Tongue (tissue), 2 donors: ENCODE data around the gene LRCOL1. TPM values are rescaled to one million over a fixed set of nuclear protein-coding genes. Genes with fewer than 3 reads are reported as not detected.
"Not testable (repeated sequence)": the region's sequence is repeated elsewhere in the genome, so short reads cannot be mapped to it uniquely, and the experiment has no call there.

Experiments used
- DNase-seq: peaks from one replicate; pipeline ENCODE4 v3.0.0-alpha.2; 2015
- total RNA-seq: library from RNA; depleted of rRNA; stranded (reverse); fragments of >200 nt; gene quantifications from one replicate; pipeline ENCODE4 v1.2.3, GENCODE V29; 2014

The LRCOL1 gene
- total RNA-seq, 1 donor from 2014 or later: not detected

DNA sequence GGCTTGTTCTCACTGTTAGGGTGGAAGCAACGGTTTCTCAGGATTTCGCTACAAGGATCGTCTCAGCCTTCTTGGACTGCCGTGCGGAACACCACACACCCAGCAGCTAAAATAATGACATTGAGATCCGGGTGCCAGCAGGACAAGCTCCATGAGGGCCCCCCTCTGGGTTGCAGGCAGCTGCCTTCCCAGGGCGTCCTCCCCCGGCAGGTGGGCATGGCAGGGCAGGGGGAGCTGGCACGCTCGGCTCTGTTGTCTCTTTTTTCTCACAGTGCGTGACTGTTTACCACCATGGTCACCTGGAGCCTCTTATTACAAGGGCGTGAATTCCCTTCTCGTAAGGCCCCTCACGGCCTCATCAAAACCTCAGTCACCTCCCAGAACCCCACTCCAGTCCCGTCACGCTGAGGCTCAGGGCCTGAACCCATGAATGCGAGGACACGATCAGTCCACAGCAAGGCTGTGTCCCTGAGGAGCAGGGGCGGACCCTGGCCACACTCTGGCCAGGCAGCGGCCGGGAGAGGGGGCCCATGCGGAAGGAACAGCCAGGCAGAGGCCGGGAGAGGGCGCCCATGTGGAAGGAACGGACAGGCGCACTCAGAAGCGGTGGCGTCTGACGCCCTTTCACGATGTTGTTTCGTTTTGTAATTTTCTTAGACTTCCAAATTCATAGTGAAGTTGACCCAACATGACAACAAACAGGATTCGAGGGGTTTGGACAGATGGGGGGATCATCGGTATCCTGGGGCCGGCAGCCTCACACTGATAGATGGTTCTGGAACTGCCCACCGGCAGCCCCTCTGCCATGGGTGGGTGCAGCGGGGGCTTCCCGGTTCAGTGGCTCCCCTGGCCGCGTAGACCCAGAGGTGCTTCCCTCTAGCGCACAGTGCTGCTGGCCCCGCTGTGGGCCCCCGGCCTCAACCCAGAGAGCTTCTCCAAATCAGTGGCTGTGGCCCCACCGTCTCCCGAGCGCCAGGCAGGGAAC is 10.0 kb downstream of the LRCOL1 start:
- peak; percentile 84 for DNase-seq

DNA sequence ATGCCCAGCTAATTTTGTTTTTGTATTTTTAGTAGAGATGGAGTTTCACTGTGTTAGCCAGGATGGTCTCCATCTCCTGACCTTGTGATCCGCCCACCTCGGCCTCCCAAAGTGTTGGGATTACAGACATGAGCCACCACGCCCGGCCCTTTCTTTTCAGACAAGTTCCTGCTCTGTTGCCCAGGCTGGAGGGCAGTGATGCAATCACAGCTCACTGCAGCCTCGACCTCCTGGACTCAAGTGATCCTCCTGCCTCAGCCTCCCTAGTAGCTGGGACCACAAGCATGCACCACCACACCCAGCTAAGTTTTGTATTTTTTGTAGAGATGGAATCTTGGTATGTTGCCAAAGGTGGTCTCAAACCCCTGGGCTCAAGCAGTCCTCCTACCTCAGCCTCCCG is 10.9 kb downstream of the LRCOL1 start:
- not testable (repeated sequence) for DNase-seq

DNA sequence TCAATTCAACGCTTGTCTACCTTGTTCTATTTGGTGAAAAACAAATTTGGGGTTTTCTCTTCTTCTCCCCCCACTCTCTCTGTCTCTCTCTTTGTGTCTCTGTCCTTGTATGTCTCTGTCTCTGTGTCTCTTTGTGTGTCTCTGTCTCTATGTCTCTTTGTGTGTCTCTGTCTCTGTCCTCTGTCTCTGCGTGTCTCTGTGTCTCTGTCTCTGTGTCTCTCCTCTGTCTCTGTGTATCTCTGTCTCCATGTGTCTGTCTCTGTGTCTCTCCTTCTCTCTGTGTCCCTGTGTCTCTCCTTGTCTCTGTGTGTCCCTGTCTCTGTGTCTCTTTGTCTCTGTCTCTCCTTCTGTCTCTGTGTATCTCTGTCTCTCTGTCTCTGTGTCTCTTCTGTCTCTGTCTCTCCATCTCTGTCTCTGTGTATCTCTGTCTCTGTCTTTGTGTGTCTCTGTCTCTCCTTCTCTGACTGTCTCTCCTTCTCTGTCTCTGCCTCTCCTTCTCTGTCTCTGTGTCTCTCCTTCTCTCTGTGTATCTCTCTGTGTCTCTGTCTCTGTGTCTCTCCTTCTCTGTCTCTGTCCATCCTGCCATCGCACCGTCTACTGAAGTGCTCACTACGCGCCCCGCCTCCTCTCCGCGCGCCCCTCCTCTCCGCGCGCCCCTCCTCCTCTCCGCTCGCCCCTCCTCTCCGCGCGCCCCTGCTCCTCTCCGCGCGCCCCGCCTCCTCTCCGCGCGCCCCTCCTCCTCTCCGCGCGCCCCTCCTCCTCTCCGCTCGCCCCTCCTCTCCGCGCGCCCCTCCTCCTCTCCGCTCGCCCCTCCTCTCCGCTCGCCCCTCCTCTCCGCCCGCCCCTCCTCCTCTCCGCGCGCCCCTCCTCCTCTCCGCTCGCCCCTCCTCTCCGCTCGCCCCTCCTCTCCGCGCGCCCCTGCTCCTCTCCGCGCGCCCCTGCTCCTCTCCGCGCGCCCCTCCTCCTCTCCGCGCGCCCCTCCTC is 12.8 kb downstream of the LRCOL1 start:
- DNase-seq: peak; percentile 73

DNA sequence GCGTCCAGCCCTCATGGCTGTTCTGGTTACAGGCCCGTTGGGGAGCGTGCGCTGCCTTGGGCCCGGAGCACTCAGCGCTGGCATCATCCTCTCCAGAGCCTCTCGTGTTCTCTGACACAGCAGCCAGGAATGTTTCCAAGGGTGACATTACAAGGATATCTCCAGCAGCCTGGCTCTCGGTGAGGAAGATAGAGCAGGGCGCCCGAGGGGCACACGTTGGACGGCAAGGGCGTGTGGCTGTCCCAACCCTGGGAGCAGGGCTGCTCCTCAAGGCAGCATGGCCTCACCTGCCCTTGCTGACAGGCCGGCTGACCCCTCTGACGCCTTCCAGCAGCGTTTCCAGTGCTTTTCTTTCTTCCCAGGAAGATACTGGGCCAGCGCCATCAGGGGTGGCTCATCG is 14.4 kb downstream of the LRCOL1 start:
- DNase-seq: no peak

DNA sequence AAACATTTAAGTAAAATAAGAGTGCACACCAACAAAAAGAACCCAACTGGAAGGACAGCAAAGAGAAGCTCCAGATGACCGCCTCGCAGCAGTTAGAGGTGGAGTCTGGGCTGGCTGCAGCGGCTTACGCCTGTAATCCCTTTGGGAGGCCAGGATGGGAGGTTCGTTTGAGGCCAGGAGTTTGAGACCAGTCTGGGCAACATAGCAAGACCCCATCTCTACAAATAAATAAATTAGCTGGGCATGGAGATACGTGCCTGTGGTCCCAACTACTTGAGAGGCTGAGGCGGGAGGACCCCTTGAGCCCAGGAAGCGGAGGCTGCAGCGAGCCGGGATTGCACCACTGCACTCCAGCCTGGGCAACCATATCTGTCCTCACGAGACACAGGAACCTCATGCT is 15.2 kb downstream of the LRCOL1 start:
- no peak for DNase-seq

DNA sequence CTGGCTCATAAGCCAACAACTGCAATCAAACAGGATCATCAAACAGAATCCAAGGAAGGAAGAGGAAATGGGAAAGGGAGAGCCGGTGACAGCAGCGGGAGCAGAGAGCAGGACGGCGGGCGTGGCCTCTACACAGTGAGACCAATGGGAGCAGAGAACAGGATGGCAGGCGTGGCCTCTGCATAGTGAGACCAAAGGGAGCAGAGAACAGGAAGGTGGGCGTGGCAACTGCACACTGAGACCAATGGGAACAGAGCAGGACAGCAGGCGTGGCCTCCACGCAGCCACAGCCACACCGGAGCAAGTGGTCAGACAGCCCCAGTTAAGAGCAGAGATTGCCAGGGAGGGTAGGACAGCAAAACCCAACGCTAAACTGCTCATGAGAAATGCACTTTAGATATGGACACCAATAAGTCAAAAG is 16.4 kb downstream of the LRCOL1 start:
- DNase-seq: peak; percentile 92

DNA sequence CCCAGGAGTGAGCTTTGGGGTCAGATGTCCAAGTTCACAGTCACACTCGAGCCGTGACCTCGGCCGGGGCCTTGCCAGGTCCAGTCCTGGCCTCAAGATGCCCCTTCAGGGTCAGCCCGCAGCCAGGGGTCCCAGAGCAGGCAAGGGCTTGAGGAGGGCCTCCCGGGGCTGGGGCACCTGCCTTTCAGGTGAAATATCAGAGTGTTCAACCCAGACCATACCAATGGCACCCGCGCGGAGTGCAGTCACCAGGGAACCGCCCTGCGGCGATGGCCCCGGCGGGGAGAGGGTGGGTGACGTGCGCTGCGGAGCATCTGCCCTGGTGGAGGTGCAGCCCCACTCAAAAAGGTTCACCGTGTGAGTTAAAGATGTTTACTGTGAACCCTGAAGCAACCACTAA is 16.9 kb downstream of the LRCOL1 start:
- no peak for DNase-seq

DNA sequence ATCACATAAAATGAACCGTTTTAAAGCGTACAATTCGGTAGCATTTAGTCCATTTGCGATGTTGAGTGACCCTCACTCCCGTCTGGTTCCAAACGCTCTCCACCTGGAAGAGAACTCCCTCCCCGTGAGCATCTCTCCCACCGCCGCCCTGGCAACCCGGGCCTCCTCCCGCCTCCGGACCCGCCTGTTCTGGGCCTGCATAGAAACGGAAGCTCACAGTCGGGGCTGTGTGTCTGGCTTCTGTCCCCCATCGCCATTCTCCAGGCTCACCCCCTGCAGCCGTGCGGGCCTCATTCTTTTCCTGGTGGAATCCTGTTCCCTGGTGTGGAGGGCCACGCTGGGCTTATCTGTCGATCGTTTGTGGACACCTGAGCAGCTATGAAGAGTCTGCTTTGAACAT is 17.3 kb downstream of the LRCOL1 start:
- no peak for DNase-seq

DNA sequence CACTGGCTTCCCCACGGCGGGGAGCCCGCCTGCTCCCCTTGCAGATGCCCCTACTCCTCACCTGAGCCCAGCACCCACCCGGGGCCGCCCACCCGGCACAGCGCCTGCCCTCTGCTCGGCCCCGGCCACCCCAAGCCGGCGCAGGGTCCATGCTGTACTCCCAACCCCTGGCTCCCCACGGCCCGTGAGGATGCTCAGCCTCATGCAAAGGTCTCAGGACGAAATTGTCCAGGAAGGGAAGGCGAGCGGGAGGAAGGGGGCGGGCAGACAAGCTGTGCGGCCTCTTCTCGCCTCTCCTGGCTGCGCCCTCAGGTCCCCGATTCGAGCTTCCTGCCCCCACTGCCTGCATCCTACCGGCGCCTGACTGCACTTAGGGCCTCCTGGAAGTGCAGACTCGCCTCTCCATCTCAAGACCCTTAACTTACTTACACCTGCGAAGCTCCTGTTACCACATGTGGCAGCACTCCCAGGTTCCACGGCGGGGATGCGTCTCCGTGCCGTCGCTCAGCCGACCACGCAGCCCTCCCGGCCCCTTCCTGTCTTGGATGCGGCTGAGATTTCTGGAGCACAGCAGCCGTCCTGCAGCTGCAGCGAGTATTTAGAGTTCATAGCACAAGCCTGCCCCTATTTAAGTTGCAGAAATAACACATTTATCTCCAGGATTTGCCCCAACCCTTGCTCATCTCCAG is 18.0 kb downstream of the LRCOL1 start:
- no peak for DNase-seq

DNA sequence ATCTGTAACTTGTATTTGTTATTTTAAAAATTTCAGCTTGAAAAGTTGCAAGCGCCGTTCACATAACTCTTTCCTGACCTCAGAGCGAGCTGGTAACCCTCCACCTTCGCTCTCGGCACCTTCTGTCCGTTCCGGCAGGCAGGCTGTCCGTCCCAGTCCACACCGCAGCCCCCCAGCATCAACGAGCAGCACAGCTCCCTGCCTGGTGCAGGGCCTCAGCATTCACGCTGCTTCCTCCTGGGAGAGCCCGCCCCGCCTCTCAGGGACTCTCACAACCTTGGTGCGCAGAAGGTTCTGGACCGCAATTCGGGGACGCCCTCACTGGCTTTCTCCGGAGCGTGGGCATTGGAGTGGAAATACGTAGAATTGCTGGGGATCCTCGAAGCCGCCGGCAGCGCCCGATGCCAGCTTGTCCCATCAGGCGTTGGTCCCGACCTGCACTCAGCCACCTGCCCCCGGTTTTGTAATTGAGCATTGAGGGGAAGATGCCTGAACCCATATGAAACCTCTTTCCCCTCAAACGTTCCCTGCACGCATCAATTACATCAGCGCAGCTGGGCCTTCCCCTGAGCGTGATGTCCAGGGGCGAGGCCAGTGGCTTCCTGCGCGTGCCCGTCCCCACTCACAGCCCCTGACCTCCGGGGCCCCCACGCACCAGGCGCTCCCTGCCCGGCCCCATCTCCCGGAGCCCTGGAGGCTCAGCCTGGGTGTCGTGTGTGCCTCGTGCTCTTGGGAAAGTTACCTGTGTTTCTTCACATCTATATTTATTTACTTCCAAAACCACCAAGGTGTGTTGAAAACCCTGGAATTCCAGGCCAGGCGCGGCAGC is 19.1 kb downstream of the LRCOL1 start:
- DNase-seq: no peak

DNA sequence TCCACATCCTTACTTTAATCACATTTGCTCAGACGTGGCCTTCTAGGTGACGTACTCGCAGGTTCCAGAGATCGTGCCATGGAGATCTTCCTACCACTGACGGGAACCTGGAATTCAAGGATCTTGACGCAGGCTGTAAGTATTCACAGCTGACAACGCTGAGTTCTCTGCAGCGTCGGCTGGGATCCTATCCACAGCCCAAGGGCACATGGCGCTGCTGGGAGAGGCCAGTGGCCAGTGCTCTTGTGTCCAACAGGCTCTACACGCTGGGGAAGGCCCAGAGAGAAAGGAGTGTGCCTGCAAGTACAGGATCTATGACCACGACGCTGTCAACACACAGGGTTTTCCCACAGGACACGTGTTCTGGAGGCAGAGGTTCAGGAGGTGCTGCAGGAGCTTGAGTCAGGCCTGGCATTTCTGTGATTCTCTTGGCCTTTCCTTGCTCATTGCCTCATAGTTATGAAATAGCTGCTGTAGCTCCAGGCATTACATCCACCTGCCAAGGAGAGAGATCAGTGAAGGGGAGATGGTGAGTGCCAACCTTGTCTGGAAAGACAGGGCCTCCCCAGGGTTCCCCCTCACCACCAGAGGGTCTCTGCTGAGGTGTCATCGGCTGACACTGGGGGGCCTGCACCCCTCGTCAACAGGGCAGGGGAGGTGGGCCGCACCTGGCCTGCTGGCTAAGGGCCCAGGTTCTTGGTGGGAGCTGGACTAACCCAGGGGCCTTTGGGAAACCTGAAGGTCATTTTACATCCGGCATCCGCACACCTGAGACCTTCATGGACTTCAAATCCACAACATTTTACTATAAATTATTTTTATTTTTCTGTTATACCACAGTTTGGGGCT is 21.3 kb downstream of the LRCOL1 start:
- DNase-seq: no peak

DNA sequence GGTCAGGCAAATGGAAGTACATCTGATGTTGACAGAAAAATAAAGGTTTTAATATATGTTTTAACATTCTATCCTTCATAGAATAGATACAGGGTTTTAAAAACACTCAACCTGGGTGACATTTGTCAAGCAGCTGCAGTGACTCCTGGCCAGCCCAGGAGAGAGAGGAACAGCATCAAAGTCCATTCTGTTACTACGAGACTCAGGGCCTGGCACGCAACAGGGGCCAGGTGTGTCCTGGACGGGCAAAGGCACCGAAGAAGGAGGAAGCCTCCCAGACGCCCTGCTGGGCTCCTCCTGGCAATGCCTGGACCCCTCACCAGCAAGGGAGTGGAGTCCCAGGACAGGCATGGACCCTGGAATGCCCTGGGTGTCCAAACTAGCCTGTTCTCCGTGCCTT is 22.1 kb downstream of the LRCOL1 start:
- DNase-seq: no peak

DNA sequence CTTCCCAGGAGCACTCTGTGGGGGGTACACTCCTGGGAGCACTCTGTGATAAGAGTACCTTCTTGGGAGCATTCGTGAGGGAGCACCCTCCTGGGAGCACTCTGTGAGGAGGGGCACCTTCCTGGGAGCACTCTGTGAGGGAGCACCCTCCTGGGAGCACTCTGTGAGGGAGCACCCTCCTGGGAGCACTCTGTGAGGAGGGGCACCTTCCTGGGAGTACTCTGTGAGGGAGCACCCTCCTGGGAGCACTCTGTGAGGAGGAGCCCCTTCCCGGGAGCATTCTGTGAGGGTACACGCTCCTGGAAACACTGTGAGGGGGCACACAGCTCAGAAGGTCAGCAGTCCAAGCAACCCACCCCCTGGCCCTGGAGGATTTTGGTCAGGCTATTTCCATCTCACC is 22.6 kb downstream of the LRCOL1 start:
- no peak for DNase-seq

DNA sequence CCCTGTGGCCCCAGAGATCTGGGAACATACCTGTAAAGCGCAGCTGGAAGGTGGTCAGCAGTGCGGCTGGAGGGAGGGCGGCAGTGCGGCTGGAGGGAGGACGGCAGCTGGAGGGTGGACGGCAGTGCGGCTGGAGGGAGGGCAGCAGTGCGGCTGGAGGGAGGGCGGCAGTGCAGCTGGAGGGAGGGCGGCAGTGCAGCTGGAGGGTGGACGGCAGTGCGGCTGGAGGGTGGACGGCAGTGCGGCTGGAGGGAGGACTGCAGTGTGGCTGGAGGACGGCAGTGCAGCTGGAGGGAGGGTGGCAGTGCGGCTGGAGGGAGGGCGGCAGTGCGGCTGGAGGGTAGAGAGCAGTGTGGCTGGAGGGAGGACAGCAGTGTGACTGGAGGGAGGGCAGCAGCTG is 23.5 kb downstream of the LRCOL1 start:
- no peak for DNase-seq

DNA sequence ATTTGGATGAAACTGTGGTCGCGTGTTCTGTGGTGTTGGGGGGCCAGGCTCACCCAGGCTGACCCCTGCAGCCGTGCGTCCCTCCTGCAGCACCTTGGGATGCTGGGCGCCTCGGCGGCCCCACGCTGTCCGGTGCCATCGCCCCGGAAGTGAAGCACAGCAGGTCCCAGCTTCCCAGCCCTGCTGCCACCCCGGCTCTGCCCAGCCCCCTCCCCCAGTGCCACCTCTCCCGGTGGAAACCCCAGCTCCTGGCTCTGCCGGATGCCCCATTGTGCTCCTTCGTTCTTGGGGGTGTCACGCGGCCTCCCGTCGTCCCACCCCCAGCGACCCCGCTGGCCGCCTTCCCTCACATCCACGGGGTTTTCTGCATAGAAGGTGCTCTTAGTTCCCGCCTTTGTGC is 25.2 kb downstream of the LRCOL1 start:
- DNase-seq: no peak

DNA sequence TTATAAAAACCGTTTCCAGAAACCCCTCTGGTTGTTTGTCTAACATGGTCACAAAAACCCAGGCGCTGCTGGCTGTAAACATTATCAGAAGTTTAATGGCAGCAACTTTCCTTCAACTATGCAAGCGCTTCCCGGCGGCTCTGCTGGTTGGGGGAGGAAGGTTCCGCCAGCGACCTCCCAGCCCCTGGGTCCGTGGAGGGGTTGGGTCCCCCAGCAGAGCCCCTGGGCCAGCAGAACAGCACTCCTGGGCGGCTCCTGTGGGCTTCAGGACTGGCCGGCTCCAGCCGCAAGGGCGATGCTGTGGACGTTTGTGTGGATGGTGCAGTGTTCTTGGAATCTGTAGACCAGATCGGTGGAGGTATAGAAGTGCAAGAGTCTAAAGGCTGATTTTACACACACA is 26.0 kb downstream of the LRCOL1 start:
- DNase-seq: no peak

DNA sequence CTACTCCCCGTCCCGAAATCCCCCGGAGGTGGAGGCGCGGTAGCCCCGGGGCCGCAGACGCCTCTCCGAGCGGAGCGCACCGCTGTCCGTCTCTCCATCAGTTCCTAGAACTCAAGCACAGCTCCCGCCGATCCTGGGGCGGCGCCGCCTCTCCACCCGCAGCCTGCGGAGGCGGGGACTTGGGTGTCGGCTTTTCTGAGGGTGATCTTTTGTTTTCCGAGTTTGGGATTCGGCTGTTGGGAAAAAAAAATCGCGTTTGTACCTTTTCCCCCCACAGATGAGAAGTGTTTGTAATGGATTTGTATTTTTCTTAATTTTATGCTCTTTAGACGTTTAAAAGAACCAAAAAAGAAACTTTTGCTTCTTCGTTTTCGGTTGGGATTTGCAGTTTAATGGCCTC is 26.6 kb downstream of the LRCOL1 start:
- no peak for DNase-seq

DNA sequence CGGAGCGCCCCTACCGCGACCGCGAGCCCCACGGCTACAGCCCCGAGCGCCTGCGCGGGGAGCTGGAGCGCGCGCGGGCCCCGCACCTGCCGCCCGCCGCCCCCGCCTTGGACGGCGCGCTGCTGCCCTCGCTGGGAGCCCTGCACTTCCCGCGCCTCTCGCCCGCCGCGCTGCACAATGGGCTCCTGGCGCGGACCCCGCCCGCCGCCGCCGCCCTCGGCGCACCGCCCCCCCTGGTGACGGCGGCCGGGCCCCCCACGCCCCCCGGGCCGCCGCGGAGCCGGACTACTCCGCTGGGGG is 27.0 kb downstream of the LRCOL1 start:
- DNase-seq: no peak

DNA sequence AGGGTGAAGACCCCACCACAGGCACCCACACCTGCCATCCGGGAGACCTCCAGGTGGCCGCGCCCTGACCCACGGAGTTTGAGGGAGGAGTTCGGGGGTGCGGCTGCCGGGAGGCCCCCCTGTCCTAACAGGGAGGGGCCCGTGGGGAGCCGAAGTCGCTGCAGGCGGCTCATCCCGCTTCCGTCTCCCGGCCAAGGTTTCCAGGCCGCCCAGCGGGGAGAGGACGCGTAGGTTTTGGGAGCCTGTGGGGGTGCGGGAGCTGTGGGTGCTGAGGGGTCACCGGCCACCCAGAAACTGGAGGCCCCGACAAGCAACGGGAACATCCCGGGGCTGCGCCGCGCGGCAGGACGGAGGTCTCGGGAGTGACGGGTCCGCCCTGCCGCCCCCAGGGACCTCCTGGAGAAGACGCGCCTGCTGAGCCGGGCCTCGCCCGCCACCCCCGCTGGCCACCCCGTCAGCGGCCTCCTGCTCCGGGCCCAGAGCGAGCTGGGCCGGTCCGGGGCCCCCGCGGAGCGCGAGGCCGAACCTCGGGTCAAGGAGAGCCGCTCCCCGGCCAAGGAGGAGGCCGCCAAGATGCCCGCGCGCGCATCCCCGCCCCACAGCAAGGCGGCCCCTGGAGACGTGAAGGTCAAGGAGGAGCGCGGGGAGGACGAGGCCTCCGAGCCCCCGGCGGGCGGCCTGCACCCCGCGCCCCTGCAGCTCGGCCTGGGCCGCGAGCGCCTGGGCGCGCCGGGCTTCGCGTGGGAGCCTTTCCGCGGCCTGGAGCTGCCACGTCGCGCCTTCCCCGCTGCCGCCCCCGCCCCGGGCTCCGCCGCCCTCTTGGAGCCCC is 27.6 kb downstream of the LRCOL1 start:
- no peak for DNase-seq

DNA sequence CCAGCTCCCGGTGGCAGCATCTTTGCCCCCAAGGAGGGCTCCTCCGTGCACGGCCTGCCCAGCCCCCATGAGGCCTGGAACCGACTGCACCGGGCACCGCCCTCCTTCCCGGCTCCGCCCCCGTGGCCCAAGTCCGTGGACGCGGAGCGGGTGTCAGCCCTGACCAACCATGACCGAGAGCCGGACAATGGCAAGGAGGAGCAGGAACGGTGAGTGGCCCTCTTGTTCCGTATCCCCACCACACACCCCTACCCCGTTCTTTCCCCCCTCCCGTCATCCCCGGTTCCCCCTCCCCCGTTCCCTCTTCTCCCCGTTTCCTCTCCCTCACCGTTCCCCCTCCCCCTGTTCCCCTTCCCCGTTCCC is 28.3 kb downstream of the LRCOL1 start:
- no peak for DNase-seq
